ENCODE measurements around the gene ANXA5.
"Not testable (repeated sequence)": the region's sequence is repeated elsewhere in the genome, so short reads cannot be mapped to it uniquely, and the experiment has no call there.

ANXA5 gene

GRCh38 chr4:121668368-121669162 lies 28.2 kb downstream of the ANXA5 start:
- DNase-seq (ENCODE audit: low read depth) = no peak
- TF ChIP-seq MAX (IDR thresholded peaks at IDR 0.05; ENCODE audit: low read depth, low read length) (no peak), POLR2A (IDR thresholded peaks at IDR 0.05; ENCODE audit: extremely low read depth, insufficient read length) (no peak), CTCF (IDR thresholded peaks at IDR 0.05; ENCODE audit: low read depth, low read length) (no peak), MYC (IDR thresholded peaks at IDR 0.05; ENCODE audit: low read depth, low read length) (no peak)
- no peak overlapping the region for H3K4me3 ChIP-seq (ENCODE audit: low read depth, low read length)

- TF ChIP-seq MYC (IDR thresholded peaks at IDR 0.05; ENCODE audit: low read depth, low read length) = no peak
- TF ChIP-seq CTCF (IDR thresholded peaks at IDR 0.05; ENCODE audit: low read depth, low read length) = no peak
- TF ChIP-seq MAX (IDR thresholded peaks at IDR 0.05; ENCODE audit: low read depth, low read length) = no peak
- no peak for TF ChIP-seq POLR2A (IDR thresholded peaks at IDR 0.05; ENCODE audit: extremely low read depth, insufficient read length)
- H3K4me3 ChIP-seq (ENCODE audit: low read depth, low read length) = no peak overlapping the region
- no peak for DNase-seq (ENCODE audit: low read depth)
Observed at GRCh38 chr4:121666091-121666679, 30.6 kb downstream of the ANXA5 start.

GRCh38 chr4:121665371-121665770 lies 31.4 kb downstream of the ANXA5 start:
- no peak for DNase-seq (ENCODE audit: low read depth)
- H3K4me3 ChIP-seq (ENCODE audit: low read depth, low read length) = no peak overlapping the region
- TF ChIP-seq POLR2A (IDR thresholded peaks at IDR 0.05; ENCODE audit: extremely low read depth, insufficient read length) = no peak

- no peak for DNase-seq (ENCODE audit: low read depth)
- no peak overlapping the region for H3K4me3 ChIP-seq (ENCODE audit: low read depth, low read length)
- TF ChIP-seq CTCF (IDR thresholded peaks at IDR 0.05; ENCODE audit: low read depth, low read length) (no peak), POLR2A (IDR thresholded peaks at IDR 0.05; ENCODE audit: extremely low read depth, insufficient read length) (no peak), MAX (IDR thresholded peaks at IDR 0.05; ENCODE audit: low read depth, low read length) (no peak), MYC (IDR thresholded peaks at IDR 0.05; ENCODE audit: low read depth, low read length) (no peak)
Observed at GRCh38 chr4:121662225-121662624, 34.6 kb downstream of the ANXA5 start.

- not testable (repeated sequence) for DNase-seq (ENCODE audit: low read depth); H3K4me3 ChIP-seq (ENCODE audit: low read depth, low read length)
Observed at GRCh38 chr4:121660175-121660933, 36.4 kb downstream of the ANXA5 start.

GRCh38 chr4:121658125-121658524 lies 38.7 kb downstream of the ANXA5 start:
- peak; percentile 3 for DNase-seq (ENCODE audit: low read depth)
- no peak overlapping the region for H3K4me3 ChIP-seq (ENCODE audit: low read depth, low read length)
- TF ChIP-seq CTCF (IDR thresholded peaks at IDR 0.05; ENCODE audit: low read depth, low read length) = no peak
- TF ChIP-seq MAX (IDR thresholded peaks at IDR 0.05; ENCODE audit: low read depth, low read length) = no peak
- TF ChIP-seq POLR2A (IDR thresholded peaks at IDR 0.05; ENCODE audit: extremely low read depth, insufficient read length) = no peak
- TF ChIP-seq MYC (IDR thresholded peaks at IDR 0.05; ENCODE audit: low read depth, low read length) = no peak

Measured in NB4 (cell line).